K562 (cell line): ENCODE data around the gene MACROD2. TPM values are rescaled to one million over a fixed set of nuclear protein-coding genes. Genes with fewer than 3 reads are reported as not detected.

Experiments
- ATAC-seq: fragments of 200-7000 bp; cut with Tn5 transposase; 3 replicates; pipeline ENCODE4 v1.9.1; 2020; ENCODE audit warnings: moderate library complexity
- BruUV-seq: library from RNA; stranded (reverse); fragments of 400-500 nt; replicated peaks from 2 replicates; lab custom pipeline; 2021; lab: Mats Ljungman, UMichigan
- CTCF ChIA-PET: fragments of 300-600 bp; formaldehyde crosslinking; extraction: SDS; loops from one replicate; lab custom pipeline; 2021; ENCODE audit warnings: low intra/inter-chr PET ratio; lab: Yijun Ruan, JAX
- POLR2A ChIA-PET: fragments of 300-600, 350-650 bp; sonication (Branson Sonifier 250); formaldehyde crosslinking; extraction: SDS; loops from one replicate; lab custom pipeline; 2021; ENCODE audit warnings: antibody characterized with exemption, inconsistent platforms; lab: Yijun Ruan, JAX
- DNase-seq, 4 experiments: peaks; one replicate each; pipeline versions ENCODE4 v3.0.0 to v3.0.0-alpha.2; 2011 to 2018; ENCODE audit warnings: low spot score in 3 of 4, mixed read lengths in 3 of 4; ENCODE audit errors: extremely low read depth in 1 of 4
- FAIRE-seq: peaks from 2 replicates; lab custom pipeline; 2011; peaks lifted over from hg19 to GRCh38; lab: Jason Lieb, UNC
- H2AFZ ChIP-seq: 2 replicates; pipeline ENCODE4 v1.6.0; 2011; ENCODE audit warnings: low read depth, low read length, control low read depth, inconsistent platforms
- H3K27ac ChIP-seq: fragments of 200-600 bp; 3 replicates; pipeline ENCODE4 v1.8.0; 2011; ENCODE audit warnings: low read depth, mild to moderate bottlenecking, control low read depth, inconsistent platforms, low read length, moderate library complexity, mixed read lengths; ENCODE audit errors: extremely low read depth
- H3K27me3 ChIP-seq, 2 experiments: fragments of 300-600 bp in 1 of 2; 2 replicates in 1 of 2; 3 replicates in 1 of 2; pipeline versions ENCODE4 v1.6.0 to v1.8.0; 2011; ENCODE audit warnings: inconsistent platforms in 2 of 2, low read length in 2 of 2, mild to moderate bottlenecking in 1 of 2, mixed read lengths in 1 of 2, moderate library complexity in 1 of 2; ENCODE audit not compliant: control insufficient read depth in 2 of 2, insufficient read depth in 2 of 2
- H3K36me3 ChIP-seq: fragments of 300-600 bp; 3 replicates; pipeline ENCODE4 v1.8.0; 2011; ENCODE audit warnings: mild to moderate bottlenecking, low read length, inconsistent platforms; ENCODE audit not compliant: control insufficient read depth, insufficient read depth
- H3K4me1 ChIP-seq, 2 experiments: fragments of 200-600 bp in 1 of 2; replicated peaks in 1 of 2; 2 replicates in 1 of 2; 3 replicates in 1 of 2; pipeline versions ENCODE4 v1.5.1 to v1.8.0; 2011; ENCODE audit warnings: inconsistent platforms in 2 of 2, low read length in 2 of 2, mild to moderate bottlenecking in 1 of 2, mixed read lengths in 1 of 2, moderate library complexity in 1 of 2; ENCODE audit not compliant: control insufficient read depth in 2 of 2, insufficient read depth in 2 of 2
- H3K4me2 ChIP-seq: 2 replicates; pipeline ENCODE4 v1.6.1; 2011; ENCODE audit warnings: low read length, control low read depth, inconsistent platforms, mixed read lengths; ENCODE audit not compliant: insufficient read depth
- H3K4me3 ChIP-seq: fragments of 200-600 bp; sonication (generic), shearing (Covaris generic); 2 replicates; pipeline ENCODE4 v1.5.1; 2016; ENCODE audit warnings: control low read depth, inconsistent platforms
- H3K79me2 ChIP-seq: fragments of 200-600 bp; 3 replicates; pipeline ENCODE4 v1.8.0; 2011; ENCODE audit warnings: low read length, inconsistent platforms; ENCODE audit not compliant: control insufficient read depth, insufficient read depth
- H3K9ac ChIP-seq, 2 experiments: 2 replicates each; pipeline versions ENCODE4 v1.6.0 to v1.6.1; 2011; ENCODE audit warnings: low read depth in 2 of 2, low read length in 2 of 2, control low read depth in 1 of 2, inconsistent platforms in 1 of 2, mild to moderate bottlenecking in 1 of 2, mixed read lengths in 1 of 2; ENCODE audit not compliant: insufficient read depth in 1 of 2
- H3K9me1 ChIP-seq: one replicate; pipeline ENCODE4 v1.6.0; 2011; ENCODE audit warnings: inconsistent platforms, mild to moderate bottlenecking, low read length, moderate library complexity; ENCODE audit not compliant: control insufficient read depth, insufficient read depth
- H3K9me3 ChIP-seq: replicated peaks from 2 replicates; pipeline ENCODE4 v1.5.1; 2011; ENCODE audit warnings: low read depth, low read length, inconsistent platforms; ENCODE audit not compliant: control insufficient read depth, insufficient read depth
- H4K20me1 ChIP-seq: replicated peaks from 2 replicates; pipeline ENCODE4 v1.6.1; 2011; ENCODE audit warnings: low read length, inconsistent platforms, mixed read lengths; ENCODE audit not compliant: control insufficient read depth, insufficient read depth
- GATAD2A ChIP-seq: fragments of 450-650 bp; IDR thresholded peaks from 2 replicates; pipeline ENCODE4 v1.6.1; 2017
- MCM7 ChIP-seq, 2 experiments: fragments of 450-650 bp; IDR thresholded peaks; 2 replicates each; pipeline ENCODE4 v1.6.1; 2016 to 2018
- MTF1 ChIP-seq: fragments of 250-450 bp; sonication (Bioruptor Pico); IDR thresholded peaks from 2 replicates; pipeline ENCODE4 v1.9.0; 2021; ENCODE audit warnings: moderate library complexity, mild to moderate bottlenecking, inconsistent platforms, borderline replicate concordance
- MYC ChIP-seq, 2 experiments: fragments of 250-450 bp in 1 of 2; sonication (Bioruptor Pico) in 1 of 2; IDR thresholded peaks; 2 replicates each; pipeline versions ENCODE4 v1.5.1 to v1.6.1; 2012 to 2021; ENCODE audit warnings: low read depth in 2 of 2, borderline replicate concordance in 1 of 2, improper control_type of control experiment in 1 of 2, low read length in 1 of 2, mild to moderate bottlenecking in 1 of 2, moderate library complexity in 1 of 2
- MYNN ChIP-seq, 2 experiments: sonication (generic); formaldehyde crosslinking in 1 of 2; IDR thresholded peaks; 2 replicates each; pipeline versions ENCODE4 v1.5.0 to v1.6.1; 2016 to 2020; ENCODE audit warnings: antibody characterized with exemption in 1 of 2, missing genetic modification reagents in 1 of 2
- POLR2AphosphoS2 ChIP-seq: IDR thresholded peaks from 2 replicates; pipeline ENCODE4 v1.6.1; 2012; ENCODE audit warnings: low read length, improper control_type of control experiment
- SIN3B ChIP-seq: fragments of 450-650 bp; IDR thresholded peaks from 2 replicates; pipeline ENCODE4 v1.6.1; 2017; ENCODE audit warnings: low read depth, mild to moderate bottlenecking, moderate library complexity
- ZC3H11A ChIP-seq: IDR thresholded peaks from 2 replicates; pipeline ENCODE4 v1.6.1; 2012; ENCODE audit warnings: low read depth, low read length, improper control_type of control experiment
- ZNF41 ChIP-seq: fragments of 250-450 bp; sonication (Bioruptor Pico); conservative IDR thresholded peaks from 2 replicates; pipeline ENCODE4 v1.4.0; 2020; ENCODE audit warnings: mild to moderate bottlenecking
- ZNF589 ChIP-seq: fragments of 200-800 bp; sonication (Bioruptor generic); IDR thresholded peaks from 2 replicates; pipeline ENCODE4 v1.6.1; 2016; ENCODE audit warnings: low read depth, missing genetic modification characterization, missing compliant biosample characterization
- WGBS: fragments of 100-300 bp; shearing (Covaris generic); methylation state at CpG from one replicate; pipeline ENCODE4 v1.1.6; 2016; ENCODE audit warnings: low coverage, mixed read lengths; ENCODE audit not compliant: insufficient coverage; ENCODE audit errors: missing lambda C conversion rate; 5-methylcytosine and 5-hydroxymethylcytosine counted together
- in situ Hi-C: fragments of 300-500 bp; cut with MboI; formaldehyde crosslinking; loops from 4 replicates; pipeline ENCODE4 v1.15.0; 2018; ENCODE audit warnings: inconsistent platforms, mixed read lengths
- intact Hi-C: fragments of 100-400 bp; cut with micrococcal nuclease; formaldehyde crosslinking; loops from 2 replicates; pipeline ENCODE4 v1.14.2; 2022
- polyA plus RNA-seq, 8 experiments: library from polyadenylated mRNA; depleted of rRNA in 4 of 8; stranded (reverse) in 5 of 8; unstranded in 3 of 8; fragments of >200 nt; fragmentation: Nextera tagmentation in 2 of 8; fragmentation: Illumina TruSeq in 1 of 8; extraction: Ambion mirVana in 2 of 8; extraction: Trizol in 1 of 8; gene quantifications; 2 replicates each; pipeline versions ENCODE4 v1.2.1 to v1.2.3, GENCODE V29; 2011 to 2014; ENCODE audit warnings: inconsistent platforms in 1 of 8, missing spikeins in 1 of 8
- total RNA-seq, 7 experiments: library from RNA; depleted of rRNA in 6 of 7; stranded (reverse); fragments of >200 nt in 6 of 7; fragmentation: Illumina TruSeq in 2 of 7; extraction: Trizol in 2 of 7; gene quantifications; 2 replicates each; pipeline versions ENCODE4 v1.2.1 to v1.2.3, GENCODE V29; 2011 to 2021; ENCODE audit warnings: low replicate concordance in 1 of 7
- TF ChIP-seq, protein P1 (sequence below), 3 experiments: fragments of 200-800 bp in 1 of 3; fragments of 250-450 bp in 1 of 3; fragments of 450-650 bp in 1 of 3; sonication (Bioruptor Pico) in 1 of 3; sonication (Bioruptor generic) in 1 of 3; formaldehyde crosslinking in 1 of 3; IDR thresholded peaks; 2 replicates each; pipeline versions ENCODE4 v1.6.1 to v1.8.0; 2016 to 2022; ENCODE audit warnings: mild to moderate bottlenecking in 2 of 3, missing genetic modification characterization in 2 of 3, missing compliant biosample characterization in 1 of 3, moderate library complexity in 1 of 3
- TF ChIP-seq, protein P2 (sequence below): sonication (generic); formaldehyde crosslinking; IDR thresholded peaks from 2 replicates; pipeline ENCODE4 v1.8.1; 2023; ENCODE audit warnings: mild to moderate bottlenecking, missing genetic modification reagents
- TF ChIP-seq, protein P3 (sequence below): IDR thresholded peaks from 2 replicates; pipeline ENCODE4 v1.6.1; 2014; ENCODE audit warnings: antibody characterized with exemption
- TF ChIP-seq, protein P4 (sequence below): fragments of 450-650 bp; IDR thresholded peaks from 2 replicates; pipeline ENCODE4 v1.6.1; 2016; ENCODE audit warnings: missing biosample characterization, missing genetic modification characterization

Gene MACROD2
- total and polyA plus RNA-seq, 9 of the 15 experiments (the other 6 are each of a cell fraction or from before 2014, with no cell fraction given), result not detected

DNA sequence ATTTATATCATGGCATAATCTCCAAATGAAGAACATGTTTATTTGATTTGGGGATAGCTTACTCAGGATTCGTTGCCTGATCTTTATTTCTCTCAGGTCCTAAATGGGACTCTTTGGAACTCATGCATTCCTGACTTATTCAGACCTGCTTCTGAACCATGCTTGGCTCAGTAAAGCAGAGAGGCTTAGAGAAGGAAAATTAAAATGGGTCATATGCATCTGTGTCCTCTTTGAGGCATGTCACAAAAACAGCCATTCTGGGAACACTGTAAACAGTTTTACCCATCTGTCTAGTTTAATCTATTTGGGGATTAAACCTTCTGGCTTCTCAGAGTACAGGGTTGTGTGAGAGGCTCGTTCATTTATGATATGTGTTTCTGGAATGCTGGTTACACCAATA lies 1560.6 kb downstream of the MACROD2 start:
- H3K9ac ChIP-seq, result no peak overlapping the region
- BruUV-seq, result no TSS peak
- no peak overlapping the region for H2AFZ ChIP-seq
- intact Hi-C loops (no loop called here), in situ Hi-C loops (no loop called here)
- no peak for FAIRE-seq
- ATAC-seq, result no peak
- no peaks in the 10 kb centered on the region for H3K9me3 ChIP-seq
- H3K4me1 ChIP-seq, result no peaks in the 10 kb centered on the region
- no peaks in the 10 kb centered on the region for H3K27me3 ChIP-seq
- no peaks in the 10 kb centered on the region for H3K36me3 ChIP-seq
- 0% methylated on average over 2 of the region's 2 CpGs for WGBS
- H3K4me3 ChIP-seq, result no peak overlapping the region
- DNase-seq, result no peak
- no peaks in the 10 kb centered on the region for H3K79me2 ChIP-seq
- ChIA-PET POLR2A (no interaction called here), CTCF (no interaction called here)
- no peak overlapping the region for H3K4me2 ChIP-seq
- TF ChIP-seq MCM7 (IDR thresholded peaks at IDR 0.05), result no peak
- TF ChIP-seq ZC3H11A, result no peak
- no peak for TF ChIP-seq MTF1 (CRISPR knock-in tag)
- no peak for TF ChIP-seq ZNF589 (CRISPR knock-in tag)
- TF ChIP-seq, protein P1, sequence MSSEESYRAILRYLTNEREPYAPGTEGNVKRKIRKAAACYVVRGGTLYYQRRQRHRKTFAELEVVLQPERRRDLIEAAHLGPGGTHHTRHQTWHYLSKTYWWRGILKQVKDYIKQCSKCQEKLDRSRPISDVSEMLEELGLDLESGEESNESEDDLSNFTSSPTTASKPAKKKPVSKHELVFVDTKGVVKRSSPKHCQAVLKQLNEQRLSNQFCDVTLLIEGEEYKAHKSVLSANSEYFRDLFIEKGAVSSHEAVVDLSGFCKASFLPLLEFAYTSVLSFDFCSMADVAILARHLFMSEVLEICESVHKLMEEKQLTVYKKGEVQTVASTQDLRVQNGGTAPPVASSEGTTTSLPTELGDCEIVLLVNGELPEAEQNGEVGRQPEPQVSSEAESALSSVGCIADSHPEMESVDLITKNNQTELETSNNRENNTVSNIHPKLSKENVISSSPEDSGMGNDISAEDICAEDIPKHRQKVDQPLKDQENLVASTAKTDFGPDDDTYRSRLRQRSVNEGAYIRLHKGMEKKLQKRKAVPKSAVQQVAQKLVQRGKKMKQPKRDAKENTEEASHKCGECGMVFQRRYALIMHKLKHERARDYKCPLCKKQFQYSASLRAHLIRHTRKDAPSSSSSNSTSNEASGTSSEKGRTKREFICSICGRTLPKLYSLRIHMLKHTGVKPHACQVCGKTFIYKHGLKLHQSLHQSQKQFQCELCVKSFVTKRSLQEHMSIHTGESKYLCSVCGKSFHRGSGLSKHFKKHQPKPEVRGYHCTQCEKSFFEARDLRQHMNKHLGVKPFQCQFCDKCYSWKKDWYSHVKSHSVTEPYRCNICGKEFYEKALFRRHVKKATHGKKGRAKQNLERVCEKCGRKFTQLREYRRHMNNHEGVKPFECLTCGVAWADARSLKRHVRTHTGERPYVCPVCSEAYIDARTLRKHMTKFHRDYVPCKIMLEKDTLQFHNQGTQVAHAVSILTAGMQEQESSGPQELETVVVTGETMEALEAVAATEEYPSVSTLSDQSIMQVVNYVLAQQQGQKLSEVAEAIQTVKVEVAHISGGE (CRISPR knock-in tag; IDR thresholded peaks at IDR 0.05), result no peak
- TF ChIP-seq, protein P2, sequence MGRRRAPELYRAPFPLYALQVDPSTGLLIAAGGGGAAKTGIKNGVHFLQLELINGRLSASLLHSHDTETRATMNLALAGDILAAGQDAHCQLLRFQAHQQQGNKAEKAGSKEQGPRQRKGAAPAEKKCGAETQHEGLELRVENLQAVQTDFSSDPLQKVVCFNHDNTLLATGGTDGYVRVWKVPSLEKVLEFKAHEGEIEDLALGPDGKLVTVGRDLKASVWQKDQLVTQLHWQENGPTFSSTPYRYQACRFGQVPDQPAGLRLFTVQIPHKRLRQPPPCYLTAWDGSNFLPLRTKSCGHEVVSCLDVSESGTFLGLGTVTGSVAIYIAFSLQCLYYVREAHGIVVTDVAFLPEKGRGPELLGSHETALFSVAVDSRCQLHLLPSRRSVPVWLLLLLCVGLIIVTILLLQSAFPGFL, result no peak
- TF ChIP-seq ZNF41 (CRISPR knock-in tag), result no peak
- no peak for TF ChIP-seq POLR2AphosphoS2
- TF ChIP-seq, protein P3, sequence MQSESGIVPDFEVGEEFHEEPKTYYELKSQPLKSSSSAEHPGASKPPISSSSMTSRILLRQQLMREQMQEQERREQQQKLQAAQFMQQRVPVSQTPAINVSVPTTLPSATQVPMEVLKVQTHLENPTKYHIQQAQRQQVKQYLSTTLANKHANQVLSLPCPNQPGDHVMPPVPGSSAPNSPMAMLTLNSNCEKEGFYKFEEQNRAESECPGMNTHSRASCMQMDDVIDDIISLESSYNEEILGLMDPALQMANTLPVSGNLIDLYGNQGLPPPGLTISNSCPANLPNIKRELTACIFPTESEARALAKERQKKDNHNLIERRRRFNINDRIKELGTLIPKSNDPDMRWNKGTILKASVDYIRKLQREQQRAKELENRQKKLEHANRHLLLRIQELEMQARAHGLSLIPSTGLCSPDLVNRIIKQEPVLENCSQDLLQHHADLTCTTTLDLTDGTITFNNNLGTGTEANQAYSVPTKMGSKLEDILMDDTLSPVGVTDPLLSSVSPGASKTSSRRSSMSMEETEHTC, result no peak
- no peak for TF ChIP-seq MYC (IDR thresholded peaks at IDR 0.05; ENCODE audit: low read depth, low read length)
- TF ChIP-seq MYC (CRISPR knock-in tag; IDR thresholded peaks at IDR 0.05; ENCODE audit: borderline replicate concordance, low read depth), result no peak
- no peak for TF ChIP-seq MYNN (IDR thresholded peaks at IDR 0.05)
- no peak for TF ChIP-seq MYNN (CRISPR knock-in tag; IDR thresholded peaks at IDR 0.05)
- no peak for TF ChIP-seq SIN3B
- no peak for TF ChIP-seq GATAD2A
- TF ChIP-seq, protein P4, sequence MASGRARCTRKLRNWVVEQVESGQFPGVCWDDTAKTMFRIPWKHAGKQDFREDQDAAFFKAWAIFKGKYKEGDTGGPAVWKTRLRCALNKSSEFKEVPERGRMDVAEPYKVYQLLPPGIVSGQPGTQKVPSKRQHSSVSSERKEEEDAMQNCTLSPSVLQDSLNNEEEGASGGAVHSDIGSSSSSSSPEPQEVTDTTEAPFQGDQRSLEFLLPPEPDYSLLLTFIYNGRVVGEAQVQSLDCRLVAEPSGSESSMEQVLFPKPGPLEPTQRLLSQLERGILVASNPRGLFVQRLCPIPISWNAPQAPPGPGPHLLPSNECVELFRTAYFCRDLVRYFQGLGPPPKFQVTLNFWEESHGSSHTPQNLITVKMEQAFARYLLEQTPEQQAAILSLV (tag), result no peak
- no peak overlapping the region for H3K27ac ChIP-seq
- H4K20me1 ChIP-seq, result no peaks in the 10 kb centered on the region
- H3K9me1 ChIP-seq, result no peaks in the 10 kb centered on the region
